AG09319 (cell line): ENCODE measurements around the gene FOXJ1.

Experiments
- DNase-seq: peaks from one replicate; pipeline ENCODE4 v3.0.0-alpha.2; 2010; ENCODE audit warnings: low read depth; ENCODE audit errors: extremely low read depth
- CTCF ChIP-seq: IDR thresholded peaks from 2 replicates; pipeline ENCODE4 v1.5.1; 2011; ENCODE audit warnings: low read depth, mild to moderate bottlenecking, inconsistent platforms, low read length, moderate library complexity

FOXJ1 gene

GRCh38 chr17:76125391-76125675 is 15.7 kb downstream of the FOXJ1 start:
- no peak for TF ChIP-seq CTCF

GRCh38 chr17:76124582-76125390 is 16.3 kb downstream of the FOXJ1 start:
- TF ChIP-seq CTCF: no peak; the same call in 1 of the 2 replicates
- DNase-seq: no peak

More at GRCh38 chr17:76125391-76125675, 15.7 kb downstream of the FOXJ1 start:
- DNase-seq: no peak

GRCh38 chr17:76123749-76124581 is 17.1 kb downstream of the FOXJ1 start:
- no peak for DNase-seq
- no peak for TF ChIP-seq CTCF

GRCh38 chr17:76123191-76123499 is 17.9 kb downstream of the FOXJ1 start:
- no peak for TF ChIP-seq CTCF
- DNase-seq: no peak

- DNase-seq: no peak
Measured at GRCh38 chr17:76122431-76123190, 18.4 kb downstream of the FOXJ1 start.

GRCh38 chr17:76121932-76122430 is 19.1 kb downstream of the FOXJ1 start:
- no peak for DNase-seq
- TF ChIP-seq CTCF: no peak

More at GRCh38 chr17:76122431-76123190, 18.4 kb downstream of the FOXJ1 start:
- no peak for TF ChIP-seq CTCF
